HG03103 (cell line): ENCODE measurements around the gene JAK2.

ENCODE experiments used
- ATAC-seq: cut with Tn5 transposase; IDR thresholded peaks from one replicate; pipeline ENCODE4 v1.9.1; 2021; ENCODE audit warnings: low read depth; ENCODE audit not compliant: unreplicated experiment

Gene JAK2

GRCh38 chr9:5113994-5114748 lies 129.1 kb downstream of the JAK2 start:
- ATAC-seq = no peak

GRCh38 chr9:5122116-5122515 lies 137.0 kb downstream of the JAK2 start:
- ATAC-seq = no peak

GRCh38 chr9:5122516-5122915 lies 137.4 kb downstream of the JAK2 start:
- ATAC-seq = no peak

GRCh38 chr9:5140151-5140550 lies 155.1 kb downstream of the JAK2 start:
- ATAC-seq = no peak

GRCh38 chr9:5144217-5144616 lies 159.1 kb downstream of the JAK2 start:
- ATAC-seq = no peak

GRCh38 chr9:5146241-5146640 lies 161.2 kb downstream of the JAK2 start:
- no peak for ATAC-seq
